HG02885 (cell line): ENCODE measurements around the gene SLC39A5.
A peak's percentile ranks its signal among the peaks of the same experiment; 100 is the strongest.

Experiments used
- ATAC-seq: cut with Tn5 transposase; IDR thresholded peaks from one replicate; pipeline ENCODE4 v1.9.1; 2021; ENCODE audit warnings: mild to moderate bottlenecking; ENCODE audit not compliant: unreplicated experiment, poor library complexity

Gene SLC39A5

GRCh38 chr12:56212361-56212760 lies 17.5 kb upstream of the SLC39A5 start:
- ATAC-seq = no peak

- no peak for ATAC-seq
Measured at GRCh38 chr12:56213878-56214277, 16.0 kb upstream of the SLC39A5 start.

GRCh38 chr12:56216461-56216860 lies 13.4 kb upstream of the SLC39A5 start:
- ATAC-seq = no peak

- no peak for ATAC-seq
Measured at GRCh38 chr12:56219840-56220239, 10.0 kb upstream of the SLC39A5 start.

GRCh38 chr12:56220611-56221231 lies 9.1 kb upstream of the SLC39A5 start:
- no peak for ATAC-seq

GRCh38 chr12:56221232-56221756 lies 8.6 kb upstream of the SLC39A5 start:
- peak; percentile 26 for ATAC-seq

GRCh38 chr12:56221757-56222530 lies 7.9 kb upstream of the SLC39A5 start, which contains the start of gene RNF41:
Gene RNF41 (minus strand): TSS chr12:56221922. CDS start chr12:56214047, 7,875 bp downstream.
- peak; percentile 86 for ATAC-seq

- no peak for ATAC-seq
Measured at GRCh38 chr12:56222531-56222895, 7.3 kb upstream of the SLC39A5 start.

- ATAC-seq = no peak
Measured at GRCh38 chr12:56223571-56224101, 6.2 kb upstream of the SLC39A5 start.

GRCh38 chr12:56224102-56224701 lies 5.6 kb upstream of the SLC39A5 start, which contains the start of gene NABP2:
Gene NABP2 (plus strand): TSS chr12:56224342. CDS start chr12:56224857, 515 bp downstream.
- peak; percentile 74 for ATAC-seq

GRCh38 chr12:56224954-56225353 lies 4.9 kb upstream of the SLC39A5 start:
- no peak for ATAC-seq

GRCh38 chr12:56229082-56229481 lies 769 bp upstream of the SLC39A5 start:
- ATAC-seq = no peak

GRCh38 chr12:56230432-56231183 lies 757 bp downstream of the SLC39A5 start:
- no peak for ATAC-seq

- ATAC-seq = no peak
Measured at GRCh38 chr12:56231184-56231582, 1.3 kb downstream of the SLC39A5 start.

- no peak for ATAC-seq
Measured at GRCh38 chr12:56234746-56235436, 5.0 kb downstream of the SLC39A5 start.

- ATAC-seq = no peak
Measured at GRCh38 chr12:56236091-56236490, 6.2 kb downstream of the SLC39A5 start.

GRCh38 chr12:56236985-56237384 lies 7.1 kb downstream of the SLC39A5 start:
- ATAC-seq = no peak

- no peak for ATAC-seq
Measured at GRCh38 chr12:56237552-56237951, 7.7 kb downstream of the SLC39A5 start.

GRCh38 chr12:56241424-56242303 lies 11.8 kb downstream of the SLC39A5 start:
- ATAC-seq = no peak
